GM18517 (cell line): ENCODE measurements around the gene REXO2.

ENCODE experiments used
- ATAC-seq: cut with Tn5 transposase; IDR thresholded peaks from one replicate; pipeline ENCODE4 v1.9.1; 2021; ENCODE audit warnings: mild to moderate bottlenecking, moderate library complexity; ENCODE audit not compliant: unreplicated experiment

Gene REXO2

GRCh38 chr11:114440121-114440860 lies 1.0 kb downstream of the REXO2 start:
- no peak for ATAC-seq

GRCh38 chr11:114440971-114441763 lies 1.9 kb downstream of the REXO2 start:
- no peak for ATAC-seq

GRCh38 chr11:114441921-114442320 lies 2.7 kb downstream of the REXO2 start:
- ATAC-seq, result no peak

- ATAC-seq, result no peak
These were observed 3.3 kb downstream of the REXO2 start for GRCh38 chr11:114442536-114442935.

GRCh38 chr11:114447444-114447843 lies 8.2 kb downstream of the REXO2 start:
- no peak for ATAC-seq

GRCh38 chr11:114447892-114448291 lies 8.6 kb downstream of the REXO2 start:
- ATAC-seq, result no peak

GRCh38 chr11:114448749-114449482 lies 9.6 kb downstream of the REXO2 start:
- ATAC-seq, result no peak

- no peak for ATAC-seq
These were observed 10.6 kb downstream of the REXO2 start for GRCh38 chr11:114449845-114450244.

- ATAC-seq, result no peak
These were observed 13.1 kb downstream of the REXO2 start for GRCh38 chr11:114452399-114452798.

- no peak for ATAC-seq
These were observed 24.7 kb downstream of the REXO2 start for GRCh38 chr11:114463999-114464398.

- no peak for ATAC-seq
These were observed 27.5 kb downstream of the REXO2 start for GRCh38 chr11:114466742-114467141.

GRCh38 chr11:114472661-114473060 lies 33.4 kb downstream of the REXO2 start:
- ATAC-seq, result no peak

- ATAC-seq, result no peak
These were observed 38.7 kb downstream of the REXO2 start for GRCh38 chr11:114478001-114478410.

- no peak for ATAC-seq
These were observed 39.5 kb downstream of the REXO2 start for GRCh38 chr11:114478768-114479167.

GRCh38 chr11:114479331-114479730 lies 40.1 kb downstream of the REXO2 start:
- ATAC-seq, result no peak

- ATAC-seq, result no peak
These were observed 42.8 kb downstream of the REXO2 start for GRCh38 chr11:114482114-114482513.

GRCh38 chr11:114483929-114484328 lies 44.7 kb downstream of the REXO2 start:
- ATAC-seq, result no peak

GRCh38 chr11:114496915-114497314 lies 57.6 kb downstream of the REXO2 start:
- ATAC-seq, result no peak

- ATAC-seq, result no peak
These were observed 60.5 kb downstream of the REXO2 start for GRCh38 chr11:114499756-114500155.
